ENCODE data around the gene STRAP.

Gene STRAP

GRCh38 chr12:15853877-15854276, 28.3 kb upstream of the STRAP start:
- H3K27me3 Mint-ChIP-seq (ENCODE audit: low read depth, poor library complexity) = peaks cover 3% of the 10 kb centered on the region
- H3K4me3 Mint-ChIP-seq = no peak overlapping the region
- no peaks in the 10 kb centered on the region for H3K36me3 Mint-ChIP-seq (ENCODE audit: low read depth)
- peaks cover 23% of the 10 kb centered on the region for H3K4me1 Mint-ChIP-seq
- H3K27ac Mint-ChIP-seq = no peak overlapping the region
- no peak for DNase-seq
- H3K9me3 Mint-ChIP-seq = no peaks in the 10 kb centered on the region
- TF ChIP-seq CTCF (IDR thresholded peaks at IDR 0.05) = no peak

- TF ChIP-seq CTCF (IDR thresholded peaks at IDR 0.05) = no peak
- Mint-ChIP-seq H3K36me3 (ENCODE audit: low read depth) (no peaks in the 10 kb centered on the region), H3K9me3 (no peaks in the 10 kb centered on the region), H3K4me1 (peaks cover 23% of the 10 kb centered on the region), H3K27me3 (ENCODE audit: low read depth, poor library complexity) (peaks cover 3% of the 10 kb centered on the region), H3K4me3 (no peak overlapping the region), H3K27ac (no peak overlapping the region)
- DNase-seq = no peak
Observed at GRCh38 chr12:15854916-15855315, 27.3 kb upstream of the STRAP start.

- H3K4me1 Mint-ChIP-seq = peaks cover 20% of the 10 kb centered on the region
- no peaks in the 10 kb centered on the region for H3K9me3 Mint-ChIP-seq
- no peak overlapping the region for H3K27ac Mint-ChIP-seq
- H3K36me3 Mint-ChIP-seq (ENCODE audit: low read depth) = no peaks in the 10 kb centered on the region
- H3K27me3 Mint-ChIP-seq (ENCODE audit: low read depth, poor library complexity) = peaks cover 3% of the 10 kb centered on the region
- no peak for DNase-seq
- no peak overlapping the region for H3K4me3 Mint-ChIP-seq
- TF ChIP-seq CTCF (IDR thresholded peaks at IDR 0.05) = no peak
Observed at GRCh38 chr12:15855646-15856045, 26.5 kb upstream of the STRAP start.

- no peak overlapping the region for H3K4me3 Mint-ChIP-seq
- peaks cover 16% of the 10 kb centered on the region for H3K4me1 Mint-ChIP-seq
- H3K9me3 Mint-ChIP-seq = no peaks in the 10 kb centered on the region
- peak; percentile 37 for DNase-seq
- H3K36me3 Mint-ChIP-seq (ENCODE audit: low read depth) = no peaks in the 10 kb centered on the region
- H3K27ac Mint-ChIP-seq = no peak overlapping the region
- peaks cover 3% of the 10 kb centered on the region for H3K27me3 Mint-ChIP-seq (ENCODE audit: low read depth, poor library complexity)
- TF ChIP-seq CTCF (IDR thresholded peaks at IDR 0.05) = peak; percentile 83
Observed at GRCh38 chr12:15856097-15856982, 25.8 kb upstream of the STRAP start.

- no peaks in the 10 kb centered on the region for H3K9me3 Mint-ChIP-seq
- H3K27ac Mint-ChIP-seq = peak overlapping the region; percentile 58
- DNase-seq = peak; percentile 4
- H3K4me1 Mint-ChIP-seq = peaks cover 10% of the 10 kb centered on the region
- H3K27me3 Mint-ChIP-seq (ENCODE audit: low read depth, poor library complexity) = no peaks in the 10 kb centered on the region
- H3K4me3 Mint-ChIP-seq = no peak overlapping the region
- TF ChIP-seq CTCF (IDR thresholded peaks at IDR 0.05) = no peak
- H3K36me3 Mint-ChIP-seq (ENCODE audit: low read depth) = no peaks in the 10 kb centered on the region
Observed at GRCh38 chr12:15858353-15858752, 23.8 kb upstream of the STRAP start.

GRCh38 chr12:15859116-15859515, 23.1 kb upstream of the STRAP start:
- TF ChIP-seq CTCF (IDR thresholded peaks at IDR 0.05) = no peak
- Mint-ChIP-seq H3K27me3 (ENCODE audit: low read depth, poor library complexity) (no peaks in the 10 kb centered on the region), H3K27ac (no peak overlapping the region), H3K36me3 (ENCODE audit: low read depth) (no peaks in the 10 kb centered on the region), H3K9me3 (peaks cover 6% of the 10 kb centered on the region), H3K4me1 (peaks cover 10% of the 10 kb centered on the region), H3K4me3 (no peak overlapping the region)
- DNase-seq = no peak

Data from nephron progenitor cell (in vitro differentiated cells).